BJ (cell line): ENCODE results near the gene C1orf116. TPM values are rescaled to one million over a fixed set of nuclear protein-coding genes. Genes with fewer than 3 reads are reported as not detected.

Source experiments
- CTCF ChIA-PET: fragments of 350-600 bp; formaldehyde crosslinking; extraction: SDS; loops from one replicate; lab custom pipeline; 2021; ENCODE audit warnings: antibody characterized with exemption, inconsistent platforms; lab: Yijun Ruan, JAX
- POLR2A ChIA-PET: fragments of 300-600 bp; sonication (Branson Sonifier 250); formaldehyde crosslinking; extraction: SDS; loops from one replicate; lab custom pipeline; 2021; ENCODE audit warnings: antibody characterized with exemption; lab: Charles Lee
- DNase-seq: peaks from one replicate; pipeline ENCODE4 v3.0.0-alpha.2; 2011; ENCODE audit warnings: low read depth
- H3K27me3 ChIP-seq: 2 replicates; pipeline ENCODE4 v1.6.0; 2011; ENCODE audit warnings: low read length; ENCODE audit not compliant: control insufficient read depth, insufficient read depth
- H3K36me3 ChIP-seq: 2 replicates; pipeline ENCODE4 v1.5.1; 2011; ENCODE audit warnings: low read length; ENCODE audit not compliant: control insufficient read depth, insufficient read depth
- H3K4me3 ChIP-seq: 2 replicates; pipeline ENCODE4 v1.5.1; 2011; ENCODE audit warnings: low read depth, mild to moderate bottlenecking, control low read depth, low read length
- CTCF ChIP-seq: IDR thresholded peaks from 2 replicates; pipeline ENCODE4 v1.5.1; 2011; ENCODE audit warnings: low read depth, mild to moderate bottlenecking, control low read depth, inconsistent platforms, low read length, moderate library complexity; ENCODE audit not compliant: insufficient read depth
- polyA plus RNA-seq: library from polyadenylated mRNA; depleted of rRNA; stranded (reverse); fragments of >200 nt; gene quantifications from 2 replicates; pipeline ENCODE4 v1.2.3, GENCODE V29; 2011

Gene C1orf116
- polyA plus RNA-seq, 1 experiment: not detected

GRCh38 chr1:207006914-207007313 lies 25.6 kb downstream of the C1orf116 start:
- POLR2A ChIA-PET: no interaction called here
- Histone ChIP-seq H3K4me3 (no peak overlapping the region), H3K27me3 (no peaks in the 10 kb centered on the region), H3K36me3 (no peaks in the 10 kb centered on the region)
- TF ChIP-seq CTCF: no peak
- CTCF ChIA-PET: interaction anchor here (0.8 to 5.5 kb wide), 8 partner anchors 12 to 95 kb away, joined by 3 to 38 read pairs (median 4); no protein-coding TSS in a partner anchor
- DNase-seq: no peak

GRCh38 chr1:207006083-207006482 lies 26.5 kb downstream of the C1orf116 start:
- no peak for TF ChIP-seq CTCF
- ChIA-PET POLR2A (interaction anchor here (1.1 kb wide), 1 partner anchor 47 kb away, joined by 3 read pairs; the partner anchor contains the start of gene PFKFB2), CTCF (interaction anchor here (0.9 to 5.5 kb wide), 14 partner anchors 8 to 94 kb away, joined by 3 to 38 read pairs (median 5); no protein-coding TSS in a partner anchor)
- Histone ChIP-seq H3K36me3 (no peaks in the 10 kb centered on the region), H3K27me3 (no peaks in the 10 kb centered on the region), H3K4me3 (no peak overlapping the region)
- no peak for DNase-seq

GRCh38 chr1:207004931-207005830 lies 27.4 kb downstream of the C1orf116 start:
- TF ChIP-seq CTCF: peak; percentile 78
- H3K36me3 ChIP-seq: no peaks in the 10 kb centered on the region
- ChIA-PET POLR2A (interaction anchor here (1.1 kb wide), 1 partner anchor 48 kb away, joined by 3 read pairs; the partner anchor contains the start of gene PFKFB2), CTCF (interaction anchor here (0.5 to 5.5 kb wide), 27 partner anchors 9 to 496 kb away, joined by 3 to 38 read pairs (median 4); no protein-coding TSS in a partner anchor)
- no peak overlapping the region for H3K4me3 ChIP-seq
- H3K27me3 ChIP-seq: no peaks in the 10 kb centered on the region
- no peak for DNase-seq

GRCh38 chr1:207003210-207003609 lies 29.3 kb downstream of the C1orf116 start:
- ChIA-PET CTCF (interaction anchor here (1.0 to 5.5 kb wide), 6 partner anchors 11 to 268 kb away, joined by 3 to 38 read pairs (median 8); no protein-coding TSS in a partner anchor), POLR2A (no interaction called here)
- DNase-seq: no peak
- no peak overlapping the region for H3K4me3 ChIP-seq
- H3K27me3 ChIP-seq: no peaks in the 10 kb centered on the region
- TF ChIP-seq CTCF: no peak
- no peaks in the 10 kb centered on the region for H3K36me3 ChIP-seq

- Histone ChIP-seq H3K36me3 (no peaks in the 10 kb centered on the region), H3K4me3 (no peak overlapping the region), H3K27me3 (no peaks in the 10 kb centered on the region)
- no peak for TF ChIP-seq CTCF
- ChIA-PET POLR2A (no interaction called here), CTCF (interaction anchor here (1.5 to 5.5 kb wide), 3 partner anchors 10 to 268 kb away, joined by 6 to 38 read pairs (median 7); no protein-coding TSS in a partner anchor)
- DNase-seq: no peak
Measured at GRCh38 chr1:207002724-207003146, 29.8 kb downstream of the C1orf116 start.
